ENCODE data around the gene CLCN5.

- TF ChIP-seq CTCF (IDR thresholded peaks at IDR 0.05) (no peak), POLR2A (IDR thresholded peaks at IDR 0.05) (no peak), EP300 (IDR thresholded peaks at IDR 0.05) (no peak), POLR2AphosphoS5 (IDR thresholded peaks at IDR 0.05) (no peak)
These were observed 36.5 kb downstream of the CLCN5 start for GRCh38 chrX:49958727-49959485.
